HEK293 (cell line): ENCODE measurements around the gene RUFY4.

Experiments used
- CTCF ChIA-PET: fragments of 350-600 bp; formaldehyde crosslinking; extraction: SDS; loops from one replicate; lab custom pipeline; 2021; ENCODE audit warnings: antibody characterized with exemption; lab: Yijun Ruan, JAX
- POLR2A ChIA-PET: fragments of 300-600 bp; formaldehyde crosslinking; extraction: SDS; loops from one replicate; lab custom pipeline; 2020; ENCODE audit warnings: antibody characterized with exemption, inconsistent platforms; lab: Yijun Ruan, JAX
- H3K27ac ChIP-seq: fragments of 200-500 bp; sonication (Bioruptor generic); 2 replicates; pipeline ENCODE4 v1.5.1; 2014; ENCODE audit warnings: low read depth, low read length, control low read depth, inconsistent platforms; ENCODE audit errors: extremely low read depth
- H3K36me3 ChIP-seq, 2 experiments: fragments of 200-500 bp in 1 of 2; sonication (Bioruptor generic) in 1 of 2; 1 replicate in 1 of 2; 2 replicates in 1 of 2; pipeline ENCODE4 v1.5.1; 2014 to 2017; ENCODE audit warnings: inconsistent platforms in 2 of 2, low read length in 2 of 2; ENCODE audit not compliant: control insufficient read depth in 2 of 2, insufficient read depth in 1 of 2
- H3K4me1 ChIP-seq: fragments of 200-500 bp; sonication (Bioruptor generic); 2 replicates; pipeline ENCODE4 v1.5.1; 2014; ENCODE audit warnings: mild to moderate bottlenecking, low read length, inconsistent platforms; ENCODE audit not compliant: control insufficient read depth, insufficient read depth
- H3K4me3 ChIP-seq: 2 replicates; pipeline ENCODE4 v1.5.1; 2011; ENCODE audit warnings: low read depth, mild to moderate bottlenecking, control low read depth, low read length, moderate library complexity
- H3K9me3 ChIP-seq: fragments of 200-500 bp; sonication (Bioruptor generic); 2 replicates; pipeline ENCODE4 v1.5.1; 2014; ENCODE audit warnings: low read depth, low read length, inconsistent platforms; ENCODE audit not compliant: control insufficient read depth, insufficient read depth
- MEIS1 ChIP-seq: sonication (generic); formaldehyde crosslinking; IDR thresholded peaks from 2 replicates; pipeline ENCODE4 v1.8.1; 2022; ENCODE audit warnings: missing genetic modification reagents, mild to moderate bottlenecking, borderline replicate concordance
- OVOL3 ChIP-seq: fragments of 450-650 bp; formaldehyde crosslinking; IDR thresholded peaks from 2 replicates; pipeline ENCODE4 v1.5.1; 2016; ENCODE audit warnings: missing biosample characterization, missing genetic modification characterization
- TCF7L2 ChIP-seq: IDR thresholded peaks from 2 replicates; pipeline ENCODE4 v1.6.1; 2011; ENCODE audit warnings: low read depth, mild to moderate bottlenecking, inconsistent platforms, low read length, moderate library complexity, borderline replicate concordance
- ZBTB7A ChIP-seq: fragments of 450-650 bp; formaldehyde crosslinking; IDR thresholded peaks from 2 replicates; pipeline ENCODE4 v1.5.1; 2016; ENCODE audit warnings: low read depth, missing biosample characterization, missing genetic modification characterization
- ZFP3 ChIP-seq: fragments of 450-650 bp; formaldehyde crosslinking; IDR thresholded peaks from 2 replicates; pipeline ENCODE4 v1.5.1; 2016; ENCODE audit warnings: low read depth, missing biosample characterization, missing genetic modification characterization
- ZFP37 ChIP-seq: fragments of 450-650 bp; formaldehyde crosslinking; IDR thresholded peaks from 2 replicates; pipeline ENCODE4 v1.5.1; 2016; ENCODE audit warnings: missing biosample characterization, missing genetic modification characterization
- ZNF112 ChIP-seq: fragments of 450-650 bp; formaldehyde crosslinking; IDR thresholded peaks from 2 replicates; pipeline ENCODE4 v1.5.0; 2017; ENCODE audit warnings: missing biosample characterization, missing genetic modification characterization
- ZNF175 ChIP-seq: fragments of 450-650 bp; formaldehyde crosslinking; IDR thresholded peaks from 2 replicates; pipeline ENCODE4 v1.5.1; 2016; ENCODE audit warnings: missing biosample characterization, missing genetic modification characterization
- ZNF223 ChIP-seq: fragments of 450-650 bp; formaldehyde crosslinking; IDR thresholded peaks from 2 replicates; pipeline ENCODE4 v1.5.1; 2016; ENCODE audit warnings: missing biosample characterization, missing genetic modification characterization
- ZNF354C ChIP-seq: fragments of 450-650 bp; formaldehyde crosslinking; IDR thresholded peaks from 2 replicates; pipeline ENCODE4 v1.5.1; 2016; ENCODE audit warnings: missing biosample characterization, missing genetic modification characterization, low read depth, borderline replicate concordance
- ZNF530 ChIP-seq: fragments of 450-650 bp; formaldehyde crosslinking; IDR thresholded peaks from 2 replicates; pipeline ENCODE4 v1.5.1; 2016; ENCODE audit warnings: low read depth, missing biosample characterization, missing genetic modification characterization
- ZNF664 ChIP-seq: fragments of 450-650 bp; formaldehyde crosslinking; IDR thresholded peaks from 2 replicates; pipeline ENCODE4 v1.5.1; 2016; ENCODE audit warnings: missing biosample characterization, missing genetic modification characterization
- ZNF843 ChIP-seq: fragments of 450-650 bp; formaldehyde crosslinking; IDR thresholded peaks from 2 replicates; pipeline ENCODE4 v1.5.1; 2016; ENCODE audit warnings: missing biosample characterization, missing genetic modification characterization
- TF ChIP-seq, protein P1 (sequence below): fragments of 450-650 bp; formaldehyde crosslinking; IDR thresholded peaks from 2 replicates; pipeline ENCODE4 v1.5.1; 2016; ENCODE audit warnings: missing biosample characterization, missing genetic modification characterization, low read depth
- TF ChIP-seq, protein P2 (sequence below): fragments of 450-650 bp; formaldehyde crosslinking; IDR thresholded peaks from 2 replicates; pipeline ENCODE4 v1.5.1; 2016; ENCODE audit warnings: missing biosample characterization, missing genetic modification characterization
- TF ChIP-seq, protein P3 (sequence below): fragments of 450-650 bp; formaldehyde crosslinking; conservative IDR thresholded peaks from 2 replicates; pipeline ENCODE4 v1.5.1; 2016; ENCODE audit warnings: low read depth, missing biosample characterization, missing genetic modification characterization
- TF ChIP-seq, protein P4 (sequence below): fragments of 450-650 bp; formaldehyde crosslinking; IDR thresholded peaks from 2 replicates; pipeline ENCODE4 v1.5.1; 2016; ENCODE audit warnings: missing biosample characterization, missing genetic modification characterization
- TF ChIP-seq, protein P5 (sequence below): fragments of 450-650 bp; formaldehyde crosslinking; IDR thresholded peaks from 2 replicates; pipeline ENCODE4 v1.5.1; 2016; ENCODE audit warnings: missing biosample characterization, missing genetic modification characterization

RUFY4 gene

DNA sequence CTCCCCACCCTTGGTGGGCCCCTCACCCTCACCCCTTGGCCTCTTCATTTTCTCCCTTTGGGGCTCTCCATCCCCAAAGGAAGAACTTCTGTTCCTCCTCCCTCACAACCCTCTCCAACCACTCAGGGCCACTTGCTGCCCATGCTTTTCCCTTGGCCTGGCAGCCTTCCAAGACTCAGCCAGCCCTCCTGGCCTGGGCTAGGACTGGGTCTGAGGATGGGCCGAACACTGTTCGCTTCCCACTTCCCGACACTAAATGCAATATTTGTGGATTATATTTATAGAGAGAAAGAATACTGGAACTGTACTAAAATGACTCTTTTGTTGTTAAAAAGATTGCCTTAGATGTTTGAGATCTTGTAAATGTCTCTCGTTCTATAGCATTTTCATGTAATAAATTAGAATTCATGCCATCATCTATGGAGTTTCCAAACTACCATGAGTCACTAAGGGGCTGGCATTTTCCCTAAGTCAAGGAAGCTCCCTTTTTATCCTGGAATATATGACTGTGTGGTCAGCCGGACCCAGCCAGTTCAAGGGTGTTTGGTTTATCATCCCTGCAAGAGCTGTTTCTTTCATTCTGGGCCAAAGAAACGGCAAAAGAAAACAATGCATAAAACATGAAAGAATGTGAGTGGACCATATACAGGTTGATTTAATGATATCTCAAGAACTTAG is 60.5 kb downstream of the RUFY4 start:
- H3K4me1 ChIP-seq: no peaks in the 10 kb centered on the region
- POLR2A ChIA-PET: no interaction called here
- CTCF ChIA-PET: no interaction called here

DNA sequence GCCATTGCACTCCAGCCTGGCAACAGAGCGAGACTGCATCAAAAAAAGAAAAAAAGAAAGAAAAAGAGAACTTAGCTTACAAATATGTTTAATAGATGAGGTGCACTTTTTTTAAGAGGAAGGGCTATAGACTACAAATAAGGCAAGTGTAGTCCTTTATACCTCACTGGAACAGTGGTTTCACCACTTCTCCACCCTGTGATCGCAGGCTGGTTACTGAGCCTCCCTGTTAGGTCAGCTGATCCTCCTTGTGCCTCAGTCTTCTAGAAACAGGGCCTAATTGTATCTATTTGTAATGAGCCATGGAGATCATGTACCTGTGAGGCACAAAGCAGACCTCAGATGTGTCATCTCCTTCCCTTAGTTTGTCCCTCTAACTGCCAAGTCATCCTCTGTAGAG is 61.3 kb downstream of the RUFY4 start:
- H3K4me3 ChIP-seq: no peak overlapping the region
- POLR2A ChIA-PET: no interaction called here
- no peaks in the 10 kb centered on the region for H3K36me3 ChIP-seq
- CTCF ChIA-PET: interaction anchor here (0.6 to 1.1 kb wide), 2 partner anchors 22 to 30 kb away, joined by 3 to 4 read pairs; no protein-coding TSS in a partner anchor
- no peak overlapping the region for H3K27ac ChIP-seq
- TF ChIP-seq ZNF223 (tag by site-specific recombination): no peak
- TF ChIP-seq, protein P1, sequence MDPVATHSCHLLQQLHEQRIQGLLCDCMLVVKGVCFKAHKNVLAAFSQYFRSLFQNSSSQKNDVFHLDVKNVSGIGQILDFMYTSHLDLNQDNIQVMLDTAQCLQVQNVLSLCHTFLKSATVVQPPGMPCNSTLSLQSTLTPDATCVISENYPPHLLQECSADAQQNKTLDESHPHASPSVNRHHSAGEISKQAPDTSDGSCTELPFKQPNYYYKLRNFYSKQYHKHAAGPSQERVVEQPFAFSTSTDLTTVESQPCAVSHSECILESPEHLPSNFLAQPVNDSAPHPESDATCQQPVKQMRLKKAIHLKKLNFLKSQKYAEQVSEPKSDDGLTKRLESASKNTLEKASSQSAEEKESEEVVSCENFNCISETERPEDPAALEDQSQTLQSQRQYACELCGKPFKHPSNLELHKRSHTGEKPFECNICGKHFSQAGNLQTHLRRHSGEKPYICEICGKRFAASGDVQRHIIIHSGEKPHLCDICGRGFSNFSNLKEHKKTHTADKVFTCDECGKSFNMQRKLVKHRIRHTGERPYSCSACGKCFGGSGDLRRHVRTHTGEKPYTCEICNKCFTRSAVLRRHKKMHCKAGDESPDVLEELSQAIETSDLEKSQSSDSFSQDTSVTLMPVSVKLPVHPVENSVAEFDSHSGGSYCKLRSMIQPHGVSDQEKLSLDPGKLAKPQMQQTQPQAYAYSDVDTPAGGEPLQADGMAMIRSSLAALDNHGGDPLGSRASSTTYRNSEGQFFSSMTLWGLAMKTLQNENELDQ (tag by site-specific recombination): no peak
- TF ChIP-seq, protein P2, sequence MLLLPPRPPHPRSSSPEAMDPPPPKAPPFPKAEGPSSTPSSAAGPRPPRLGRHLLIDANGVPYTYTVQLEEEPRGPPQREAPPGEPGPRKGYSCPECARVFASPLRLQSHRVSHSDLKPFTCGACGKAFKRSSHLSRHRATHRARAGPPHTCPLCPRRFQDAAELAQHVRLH (tag by site-specific recombination): no peak
- no peak for TF ChIP-seq ZFP3 (tag by site-specific recombination)
- TF ChIP-seq ZNF175 (tag by site-specific recombination): no peak
- no peak for TF ChIP-seq ZNF530 (tag by site-specific recombination)
- TF ChIP-seq ZNF843 (tag by site-specific recombination): no peak
- TF ChIP-seq, protein P3, sequence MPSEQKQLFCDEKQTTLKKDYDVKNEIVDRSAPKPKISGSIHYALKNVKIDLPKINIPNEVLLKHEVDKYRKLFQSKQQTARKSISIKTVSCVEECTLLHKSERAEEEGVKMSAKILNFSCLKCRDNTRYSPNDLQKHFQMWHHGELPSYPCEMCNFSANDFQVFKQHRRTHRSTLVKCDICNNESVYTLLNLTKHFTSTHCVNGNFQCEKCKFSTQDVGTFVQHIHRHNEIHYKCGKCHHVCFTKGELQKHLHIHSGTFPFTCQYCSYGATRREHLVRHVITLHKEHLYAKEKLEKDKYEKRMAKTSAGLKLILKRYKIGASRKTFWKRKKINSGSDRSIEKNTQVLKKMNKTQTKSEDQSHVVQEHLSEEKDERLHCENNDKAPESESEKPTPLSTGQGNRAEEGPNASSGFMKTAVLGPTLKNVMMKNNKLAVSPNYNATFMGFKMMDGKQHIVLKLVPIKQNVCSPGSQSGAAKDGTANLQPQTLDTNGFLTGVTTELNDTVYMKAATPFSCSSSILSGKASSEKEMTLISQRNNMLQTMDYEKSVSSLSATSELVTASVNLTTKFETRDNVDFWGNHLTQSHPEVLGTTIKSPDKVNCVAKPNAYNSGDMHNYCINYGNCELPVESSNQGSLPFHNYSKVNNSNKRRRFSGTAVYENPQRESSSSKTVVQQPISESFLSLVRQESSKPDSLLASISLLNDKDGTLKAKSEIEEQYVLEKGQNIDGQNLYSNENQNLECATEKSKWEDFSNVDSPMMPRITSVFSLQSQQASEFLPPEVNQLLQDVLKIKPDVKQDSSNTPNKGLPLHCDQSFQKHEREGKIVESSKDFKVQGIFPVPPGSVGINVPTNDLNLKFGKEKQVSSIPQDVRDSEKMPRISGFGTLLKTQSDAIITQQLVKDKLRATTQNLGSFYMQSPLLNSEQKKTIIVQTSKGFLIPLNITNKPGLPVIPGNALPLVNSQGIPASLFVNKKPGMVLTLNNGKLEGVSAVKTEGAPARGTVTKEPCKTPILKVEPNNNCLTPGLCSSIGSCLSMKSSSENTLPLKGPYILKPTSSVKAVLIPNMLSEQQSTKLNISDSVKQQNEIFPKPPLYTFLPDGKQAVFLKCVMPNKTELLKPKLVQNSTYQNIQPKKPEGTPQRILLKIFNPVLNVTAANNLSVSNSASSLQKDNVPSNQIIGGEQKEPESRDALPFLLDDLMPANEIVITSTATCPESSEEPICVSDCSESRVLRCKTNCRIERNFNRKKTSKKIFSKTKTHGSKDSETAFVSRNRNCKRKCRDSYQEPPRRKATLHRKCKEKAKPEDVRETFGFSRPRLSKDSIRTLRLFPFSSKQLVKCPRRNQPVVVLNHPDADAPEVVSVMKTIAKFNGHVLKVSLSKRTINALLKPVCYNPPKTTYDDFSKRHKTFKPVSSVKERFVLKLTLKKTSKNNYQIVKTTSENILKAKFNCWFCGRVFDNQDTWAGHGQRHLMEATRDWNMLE (tag by site-specific recombination): no peak
- no peak for TF ChIP-seq TCF7L2
- TF ChIP-seq ZNF112 (tag by site-specific recombination): no peak
- TF ChIP-seq, protein P4, sequence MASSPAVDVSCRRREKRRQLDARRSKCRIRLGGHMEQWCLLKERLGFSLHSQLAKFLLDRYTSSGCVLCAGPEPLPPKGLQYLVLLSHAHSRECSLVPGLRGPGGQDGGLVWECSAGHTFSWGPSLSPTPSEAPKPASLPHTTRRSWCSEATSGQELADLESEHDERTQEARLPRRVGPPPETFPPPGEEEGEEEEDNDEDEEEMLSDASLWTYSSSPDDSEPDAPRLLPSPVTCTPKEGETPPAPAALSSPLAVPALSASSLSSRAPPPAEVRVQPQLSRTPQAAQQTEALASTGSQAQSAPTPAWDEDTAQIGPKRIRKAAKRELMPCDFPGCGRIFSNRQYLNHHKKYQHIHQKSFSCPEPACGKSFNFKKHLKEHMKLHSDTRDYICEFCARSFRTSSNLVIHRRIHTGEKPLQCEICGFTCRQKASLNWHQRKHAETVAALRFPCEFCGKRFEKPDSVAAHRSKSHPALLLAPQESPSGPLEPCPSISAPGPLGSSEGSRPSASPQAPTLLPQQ (tag by site-specific recombination): no peak
- no peak for TF ChIP-seq ZNF354C (tag by site-specific recombination)
- TF ChIP-seq ZNF664 (tag by site-specific recombination): no peak
- TF ChIP-seq OVOL3 (tag by site-specific recombination): no peak
- TF ChIP-seq, protein P5, sequence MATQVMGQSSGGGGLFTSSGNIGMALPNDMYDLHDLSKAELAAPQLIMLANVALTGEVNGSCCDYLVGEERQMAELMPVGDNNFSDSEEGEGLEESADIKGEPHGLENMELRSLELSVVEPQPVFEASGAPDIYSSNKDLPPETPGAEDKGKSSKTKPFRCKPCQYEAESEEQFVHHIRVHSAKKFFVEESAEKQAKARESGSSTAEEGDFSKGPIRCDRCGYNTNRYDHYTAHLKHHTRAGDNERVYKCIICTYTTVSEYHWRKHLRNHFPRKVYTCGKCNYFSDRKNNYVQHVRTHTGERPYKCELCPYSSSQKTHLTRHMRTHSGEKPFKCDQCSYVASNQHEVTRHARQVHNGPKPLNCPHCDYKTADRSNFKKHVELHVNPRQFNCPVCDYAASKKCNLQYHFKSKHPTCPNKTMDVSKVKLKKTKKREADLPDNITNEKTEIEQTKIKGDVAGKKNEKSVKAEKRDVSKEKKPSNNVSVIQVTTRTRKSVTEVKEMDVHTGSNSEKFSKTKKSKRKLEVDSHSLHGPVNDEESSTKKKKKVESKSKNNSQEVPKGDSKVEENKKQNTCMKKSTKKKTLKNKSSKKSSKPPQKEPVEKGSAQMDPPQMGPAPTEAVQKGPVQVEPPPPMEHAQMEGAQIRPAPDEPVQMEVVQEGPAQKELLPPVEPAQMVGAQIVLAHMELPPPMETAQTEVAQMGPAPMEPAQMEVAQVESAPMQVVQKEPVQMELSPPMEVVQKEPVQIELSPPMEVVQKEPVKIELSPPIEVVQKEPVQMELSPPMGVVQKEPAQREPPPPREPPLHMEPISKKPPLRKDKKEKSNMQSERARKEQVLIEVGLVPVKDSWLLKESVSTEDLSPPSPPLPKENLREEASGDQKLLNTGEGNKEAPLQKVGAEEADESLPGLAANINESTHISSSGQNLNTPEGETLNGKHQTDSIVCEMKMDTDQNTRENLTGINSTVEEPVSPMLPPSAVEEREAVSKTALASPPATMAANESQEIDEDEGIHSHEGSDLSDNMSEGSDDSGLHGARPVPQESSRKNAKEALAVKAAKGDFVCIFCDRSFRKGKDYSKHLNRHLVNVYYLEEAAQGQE: no peak
- no peaks in the 10 kb centered on the region for H3K9me3 ChIP-seq
- H3K4me1 ChIP-seq: no peaks in the 10 kb centered on the region

More for the DNA sequence above, 60.5 kb downstream of the RUFY4 start:
- H3K27ac ChIP-seq: no peak overlapping the region
- H3K4me3 ChIP-seq: no peak overlapping the region
- H3K9me3 ChIP-seq: no peaks in the 10 kb centered on the region
- no peaks in the 10 kb centered on the region for H3K36me3 ChIP-seq
- TF ChIP-seq MEIS1 (CRISPR knock-in tag): no peak
- no peak for TF ChIP-seq ZBTB7A (tag by site-specific recombination)
- no peak for TF ChIP-seq ZFP37 (tag by site-specific recombination)
